22Rv1 (cell line): Measurements from ENCODE around the gene PLCB1.

Experiments used
- ZFX ChIP-seq: fragments of 450-650 bp; IDR thresholded peaks from 2 replicates; pipeline ENCODE4 v1.6.1; 2017; ENCODE audit warnings: antibody characterized with exemption, borderline replicate concordance
- TF ChIP-seq, protein P1 (sequence below): fragments of 450-650 bp; IDR thresholded peaks from 2 replicates; pipeline ENCODE4 v1.5.1; 2017; ENCODE audit warnings: mild to moderate bottlenecking

DNA sequence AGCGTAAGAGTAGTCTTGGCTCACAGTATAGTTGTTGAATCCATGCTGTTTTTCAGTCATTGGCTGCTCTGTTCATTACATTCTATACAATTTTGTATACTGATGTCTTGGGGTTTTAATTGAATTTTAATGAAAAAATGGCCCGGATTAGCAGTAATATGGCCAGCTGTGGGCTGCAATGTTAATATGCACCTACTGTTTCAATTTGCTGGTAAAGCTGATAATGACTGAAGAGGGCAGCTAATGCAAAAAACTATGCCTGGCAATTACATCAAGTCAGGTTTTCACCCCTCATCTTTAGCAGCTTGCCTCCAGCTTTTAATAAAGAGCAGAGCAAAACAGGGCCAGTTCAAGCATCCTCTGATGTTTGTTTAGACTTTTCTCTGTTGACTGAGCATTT, 394.5 kb downstream of the PLCB1 start:
- TF ChIP-seq, protein P1, sequence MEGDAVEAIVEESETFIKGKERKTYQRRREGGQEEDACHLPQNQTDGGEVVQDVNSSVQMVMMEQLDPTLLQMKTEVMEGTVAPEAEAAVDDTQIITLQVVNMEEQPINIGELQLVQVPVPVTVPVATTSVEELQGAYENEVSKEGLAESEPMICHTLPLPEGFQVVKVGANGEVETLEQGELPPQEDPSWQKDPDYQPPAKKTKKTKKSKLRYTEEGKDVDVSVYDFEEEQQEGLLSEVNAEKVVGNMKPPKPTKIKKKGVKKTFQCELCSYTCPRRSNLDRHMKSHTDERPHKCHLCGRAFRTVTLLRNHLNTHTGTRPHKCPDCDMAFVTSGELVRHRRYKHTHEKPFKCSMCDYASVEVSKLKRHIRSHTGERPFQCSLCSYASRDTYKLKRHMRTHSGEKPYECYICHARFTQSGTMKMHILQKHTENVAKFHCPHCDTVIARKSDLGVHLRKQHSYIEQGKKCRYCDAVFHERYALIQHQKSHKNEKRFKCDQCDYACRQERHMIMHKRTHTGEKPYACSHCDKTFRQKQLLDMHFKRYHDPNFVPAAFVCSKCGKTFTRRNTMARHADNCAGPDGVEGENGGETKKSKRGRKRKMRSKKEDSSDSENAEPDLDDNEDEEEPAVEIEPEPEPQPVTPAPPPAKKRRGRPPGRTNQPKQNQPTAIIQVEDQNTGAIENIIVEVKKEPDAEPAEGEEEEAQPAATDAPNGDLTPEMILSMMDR = no peak
- no peak for TF ChIP-seq ZFX
